ENCODE measurements around the gene SUGP1. TPM values are rescaled to one million over a fixed set of nuclear protein-coding genes. Genes with fewer than 3 reads are reported as not detected.

SUGP1 gene
- polyA plus RNA-seq, 1 of the 3 experiments (the other 2 are of a cell fraction): 43.2 TPM

- Histone ChIP-seq H2AFZ (ENCODE audit: low read depth) (no peak overlapping the region), H3K9me2 (no peaks in the 10 kb centered on the region), H3K9me3 (no peaks in the 10 kb centered on the region), H4K20me1 (ENCODE audit: insufficient read depth) (peaks cover 24% of the 10 kb centered on the region; the same call in 1 of the 2 replicates), H3K27ac (ENCODE audit: low read depth in 2 of 2, low read length in 1 of 2) (no peak overlapping the region), H3K27me3 (ENCODE audit: insufficient read depth) (no peaks in the 10 kb centered on the region), H3K79me2 (ENCODE audit: insufficient read depth) (peaks cover 42% of the 10 kb centered on the region), H3F3A (replicated peaks; ENCODE audit: insufficient read depth) (no peaks in the 10 kb centered on the region), H3K4me1 (ENCODE audit: control insufficient read depth in 1 of 2, insufficient read depth in 2 of 2, low read depth in 1 of 2, low read length in 1 of 2) (no peaks in the 10 kb centered on the region), H3K9ac (no peak overlapping the region), H3K4me2 (no peak overlapping the region), H3K4me3 (ENCODE audit: low read depth in 2 of 2, low read length in 1 of 2) (no peak overlapping the region), H3K36me3 (replicated peaks in 1 of 2; ENCODE audit: control insufficient read depth in 1 of 2, insufficient read depth in 2 of 2, low read length in 1 of 2) (peaks cover 23 to 34% of the 10 kb centered on the region in 2 experiments)
- DNase-seq: no peak
- ChIA-PET CTCF (interaction anchor here (2.2 to 5.4 kb wide), 2 partner anchors 8 to 160 kb away, joined by 11 to 55 read pairs; no protein-coding TSS in a partner anchor), POLR2A (interaction anchor here (1.3 kb wide), 1 partner anchor 10 kb away, joined by 3 read pairs; no protein-coding TSS in a partner anchor)
- TF ChIP-seq CTCF (IDR thresholded peaks at IDR 0.05): no peak
- TF ChIP-seq MEF2A (IDR thresholded peaks at IDR 0.05; ENCODE audit: borderline replicate concordance, low read depth): no peak
- no peak for TF ChIP-seq GABPA (IDR thresholded peaks at IDR 0.05; ENCODE audit: low read depth)
- no peak for TF ChIP-seq ZBTB33 (IDR thresholded peaks at IDR 0.05; ENCODE audit: borderline replicate concordance, low read depth)
- TF ChIP-seq TCF12 (IDR thresholded peaks at IDR 0.05): no peak
- TF ChIP-seq MAX (IDR thresholded peaks at IDR 0.05; ENCODE audit: low read depth): no peak
- TF ChIP-seq REST (IDR thresholded peaks at IDR 0.05; ENCODE audit: low read depth, low read length): no peak
- no peak for TF ChIP-seq CHD2 (IDR thresholded peaks at IDR 0.05; ENCODE audit: low read length, partially characterized antibody)
- TF ChIP-seq RXRA (IDR thresholded peaks at IDR 0.05; ENCODE audit: borderline replicate concordance, low read depth): no peak
- 96% methylated on average over 2 of the region's 3 CpGs for WGBS (ENCODE audit: low lambda C conversion rate)
Measured at GRCh38 chr19:19334989-19335344, 14.7 kb upstream of the SUGP1 start.
